Suprapubic skin (tissue), 4 donors: ENCODE measurements around the gene GLCE. TPM values are rescaled to one million over a fixed set of nuclear protein-coding genes. Genes with fewer than 3 reads are reported as not detected.

ENCODE experiments used
- DNase-seq, 2 donors: peaks; one replicate each; pipeline ENCODE4 v3.0.0-alpha.2; 2019; ENCODE audit warnings: low spot score in 2 of 2
- H3K27ac ChIP-seq: fragments of 200-600 bp; sonication (generic); one replicate; pipeline ENCODE4 v1.5.1; 2019
- H3K27me3 ChIP-seq: fragments of 200-600 bp; sonication (generic); one replicate; pipeline ENCODE4 v1.5.1; 2019
- H3K36me3 ChIP-seq: fragments of 200-600 bp; sonication (generic); one replicate; pipeline ENCODE4 v1.5.1; 2019
- H3K4me1 ChIP-seq: fragments of 200-600 bp; sonication (generic); one replicate; pipeline ENCODE4 v1.5.1; 2019
- H3K4me3 ChIP-seq: fragments of 200-600 bp; sonication (generic); one replicate; pipeline ENCODE4 v1.5.1; 2019; ENCODE audit warnings: mild to moderate bottlenecking
- H3K9me3 ChIP-seq: fragments of 200-600 bp; sonication (generic); one replicate; pipeline ENCODE4 v1.5.1; 2019
- CTCF ChIP-seq, 2 donors: fragments of 200-600 bp in 1 of 2; fragments of 450-650 bp in 1 of 2; sonication (generic) in 1 of 2; IDR thresholded peaks; one replicate each; pipeline ENCODE4 v1.5.1; 2016 to 2019; ENCODE audit warnings: antibody characterized with exemption in 2 of 2, mild to moderate bottlenecking in 1 of 2, moderate library complexity in 1 of 2
- EP300 ChIP-seq: sonication (generic); formaldehyde crosslinking; IDR thresholded peaks from one replicate; pipeline ENCODE4 v1.6.1; 2017; ENCODE audit warnings: antibody characterized with exemption
- POLR2A ChIP-seq, 2 donors: fragments of 450-650 bp; IDR thresholded peaks; one replicate each; pipeline ENCODE4 v1.6.1; 2017; ENCODE audit warnings: antibody characterized with exemption in 2 of 2, mild to moderate bottlenecking in 2 of 2, moderate library complexity in 2 of 2
- POLR2AphosphoS5 ChIP-seq, 3 donors: sonication (generic); formaldehyde crosslinking; IDR thresholded peaks; one replicate each; pipeline ENCODE4 v1.6.1; 2017; ENCODE audit warnings: antibody characterized with exemption in 3 of 3
- WGBS: methylation state at CpG from one replicate; pipeline ENCODE4 v1.1.5; 2018; 5-methylcytosine and 5-hydroxymethylcytosine counted together
- total RNA-seq, 4 donors: library from RNA; depleted of rRNA; stranded (reverse); fragments of >200 nt; gene quantifications; one replicate each; pipeline ENCODE4 v1.1.0, GENCODE V29; 2016

GLCE gene
- total RNA-seq, 4 donors from 2014 or later = 16.1 to 18.9 (median 16.9) TPM

- DNase-seq = no peak
- H3K4me1 ChIP-seq = peaks cover 25% of the 10 kb centered on the region
- no peak overlapping the region for H3K27ac ChIP-seq
- WGBS = over 99% methylated on average over 9 of the region's 11 CpGs
- TF ChIP-seq POLR2AphosphoS5 (IDR thresholded peaks at IDR 0.05) (no peak), CTCF (IDR thresholded peaks at IDR 0.05) (no peak), EP300 (no peak), POLR2A (IDR thresholded peaks at IDR 0.05) (no peak)
- peaks cover 11% of the 10 kb centered on the region for H3K27me3 ChIP-seq
- H3K4me3 ChIP-seq = no peak overlapping the region
- no peaks in the 10 kb centered on the region for H3K36me3 ChIP-seq
- no peaks in the 10 kb centered on the region for H3K9me3 ChIP-seq
These were observed 133.5 kb downstream of the GLCE start for GRCh38 chr15:69293741-69294615.

- WGBS = 82% methylated on average over 6 of the region's 6 CpGs
- H3K4me3 ChIP-seq = no peak overlapping the region
- peaks cover 19% of the 10 kb centered on the region for H3K4me1 ChIP-seq
- no peak for TF ChIP-seq POLR2A (IDR thresholded peaks at IDR 0.05)
- no peak for TF ChIP-seq POLR2AphosphoS5 (IDR thresholded peaks at IDR 0.05)
- no peak for TF ChIP-seq CTCF (IDR thresholded peaks at IDR 0.05)
- no peak for TF ChIP-seq EP300
- no peaks in the 10 kb centered on the region for H3K36me3 ChIP-seq
- no peak for DNase-seq
- no peaks in the 10 kb centered on the region for H3K9me3 ChIP-seq
- H3K27me3 ChIP-seq = peaks cover 24% of the 10 kb centered on the region
- H3K27ac ChIP-seq = no peak overlapping the region
These were observed 136.2 kb downstream of the GLCE start for GRCh38 chr15:69296606-69297005.

- no peak for TF ChIP-seq EP300
- TF ChIP-seq CTCF (IDR thresholded peaks at IDR 0.05) = no peak
- no peak for TF ChIP-seq POLR2AphosphoS5 (IDR thresholded peaks at IDR 0.05)
- TF ChIP-seq POLR2A (IDR thresholded peaks at IDR 0.05) = no peak
- no peak overlapping the region for H3K27ac ChIP-seq
These were observed 137.4 kb downstream of the GLCE start for GRCh38 chr15:69297642-69298353.

GRCh38 chr15:69298354-69298696 is 137.9 kb downstream of the GLCE start:
- H3K4me1 ChIP-seq = peaks cover 19% of the 10 kb centered on the region
- peaks cover 29% of the 10 kb centered on the region for H3K27me3 ChIP-seq
- 68% methylated on average over 13 of the region's 15 CpGs for WGBS
- no peaks in the 10 kb centered on the region for H3K9me3 ChIP-seq
- no peak overlapping the region for H3K27ac ChIP-seq
- TF ChIP-seq CTCF (IDR thresholded peaks at IDR 0.05) (no peak), POLR2A (IDR thresholded peaks at IDR 0.05) (no peak), EP300 (no peak), POLR2AphosphoS5 (IDR thresholded peaks at IDR 0.05) (no peak)
- peak overlapping the region; percentile 73 for H3K4me3 ChIP-seq
- H3K36me3 ChIP-seq = no peaks in the 10 kb centered on the region
- no peak for DNase-seq

More at GRCh38 chr15:69297642-69298353, 137.4 kb downstream of the GLCE start:
- Histone ChIP-seq H3K4me1 (peaks cover 19% of the 10 kb centered on the region), H3K36me3 (no peaks in the 10 kb centered on the region), H3K27me3 (peaks cover 29% of the 10 kb centered on the region), H3K9me3 (no peaks in the 10 kb centered on the region), H3K4me3 (no peak overlapping the region)
- DNase-seq = no peak
- 90% methylated on average over 10 of the region's 10 CpGs for WGBS
